ENCODE measurements around the gene NHSL2.
A peak's percentile ranks its signal among the peaks of the same experiment; 100 is the strongest.

NHSL2 gene

GRCh38 chrX:72129661-72130060 is 219.0 kb downstream of the NHSL2 start:
- peaks cover 30% of the 10 kb centered on the region for H3K27me3 ChIP-seq (ENCODE audit: insufficient read depth, insufficient read length)
- no peak overlapping the region for H3K4me3 ChIP-seq (ENCODE audit: insufficient read length, low read depth)

DNA sequence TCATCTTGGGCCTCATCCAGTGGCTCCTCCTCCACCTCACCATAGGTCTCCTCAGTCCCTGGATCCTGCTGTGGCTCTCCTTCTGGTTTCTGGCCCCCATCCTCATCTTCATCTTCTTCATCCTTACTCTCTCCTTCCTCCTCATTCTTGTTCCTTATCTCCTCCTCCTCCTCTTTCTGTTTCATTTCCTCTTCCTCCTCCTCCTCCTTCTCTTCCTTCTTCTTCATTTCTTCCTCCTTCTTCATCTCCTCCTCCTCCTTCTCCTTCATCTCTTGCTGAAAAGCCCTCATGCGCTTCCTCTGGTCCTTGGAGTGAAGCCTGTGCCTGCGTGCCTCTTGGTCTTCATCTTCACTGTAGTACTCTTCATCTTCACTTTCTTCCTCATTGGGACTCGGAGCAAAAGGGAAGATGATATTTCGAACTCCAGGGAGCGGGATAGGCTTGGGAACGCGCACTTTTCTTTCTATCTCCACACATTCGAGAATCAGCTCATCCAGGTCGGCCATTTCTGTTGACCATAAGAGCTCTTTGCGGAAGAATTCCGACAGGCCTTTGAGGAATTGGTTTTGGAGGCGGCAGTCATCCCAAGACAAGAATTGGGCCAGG is 219.6 kb downstream of the NHSL2 start:
- Histone ChIP-seq H3K4me1 (ENCODE audit: insufficient read depth, insufficient read length) (peaks cover 2% of the 10 kb centered on the region), H3K9ac (ENCODE audit: insufficient read length, low read depth) (no peak overlapping the region), H3K27me3 (ENCODE audit: insufficient read depth, insufficient read length) (peaks cover 30% of the 10 kb centered on the region), H3K36me3 (ENCODE audit: insufficient read depth, insufficient read length, low read length) (peaks cover 61% of the 10 kb centered on the region), H3K9me3 (ENCODE audit: insufficient read depth, low read length) (no peaks in the 10 kb centered on the region), H3K4me3 (ENCODE audit: insufficient read length, low read depth) (peak overlapping the region; percentile 18)
- TF ChIP-seq ZNF274 (IDR thresholded peaks at IDR 0.05; ENCODE audit: low read depth, low read length): no peak
- no peak for TF ChIP-seq SUZ12 (IDR thresholded peaks at IDR 0.05; ENCODE audit: extremely low read depth, insufficient read depth, insufficient read length)
- no peak for TF ChIP-seq YY1 (IDR thresholded peaks at IDR 0.05; ENCODE audit: insufficient read depth, insufficient read length)
- no peak for DNase-seq (ENCODE audit: low read depth, low spot score)

More at GRCh38 chrX:72129661-72130060, 219.0 kb downstream of the NHSL2 start:
- Histone ChIP-seq H3K4me1 (ENCODE audit: insufficient read depth, insufficient read length) (peaks cover 2% of the 10 kb centered on the region), H3K36me3 (ENCODE audit: insufficient read depth, insufficient read length, low read length) (peaks cover 56% of the 10 kb centered on the region), H3K9ac (ENCODE audit: insufficient read length, low read depth) (no peak overlapping the region), H3K9me3 (ENCODE audit: insufficient read depth, low read length) (no peaks in the 10 kb centered on the region)
- no peak for DNase-seq (ENCODE audit: low read depth, low spot score)
- no peak for TF ChIP-seq ZNF274 (IDR thresholded peaks at IDR 0.05; ENCODE audit: low read depth, low read length)
- TF ChIP-seq YY1 (IDR thresholded peaks at IDR 0.05; ENCODE audit: insufficient read depth, insufficient read length): no peak
- no peak for TF ChIP-seq SUZ12 (IDR thresholded peaks at IDR 0.05; ENCODE audit: extremely low read depth, insufficient read depth, insufficient read length)

DNA sequence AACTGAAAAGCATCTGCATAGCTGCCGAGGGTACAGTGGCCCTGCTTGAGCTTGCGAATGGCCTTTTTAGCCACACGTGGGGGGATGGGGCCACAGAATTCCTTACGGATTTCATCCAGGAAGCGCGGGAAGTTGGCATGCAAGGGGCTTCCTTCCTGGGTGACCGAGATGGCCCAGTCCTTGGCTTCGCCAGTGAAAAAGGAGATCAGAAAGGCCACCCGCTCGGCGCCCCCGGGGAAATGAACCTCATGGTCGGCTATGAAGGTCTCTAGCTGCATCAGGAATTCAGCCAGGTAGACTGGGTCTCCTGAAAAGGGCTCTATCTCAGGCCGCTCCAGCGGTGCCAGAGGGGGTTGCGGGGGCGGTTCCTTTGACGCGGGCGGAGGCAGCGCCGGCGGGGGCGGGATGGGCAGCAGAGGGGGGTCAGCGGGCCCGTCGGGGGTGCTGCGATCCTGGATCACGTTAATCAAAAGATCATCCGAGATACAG is 220.2 kb downstream of the NHSL2 start:
- H3K27me3 ChIP-seq (ENCODE audit: insufficient read depth, insufficient read length): peaks cover 30% of the 10 kb centered on the region
- DNase-seq (ENCODE audit: low read depth, low spot score): no peak
- H3K4me3 ChIP-seq (ENCODE audit: insufficient read length, low read depth): peak overlapping the region; percentile 55
- TF ChIP-seq ZNF274 (IDR thresholded peaks at IDR 0.05; ENCODE audit: low read depth, low read length) (no peak), SUZ12 (IDR thresholded peaks at IDR 0.05; ENCODE audit: extremely low read depth, insufficient read depth, insufficient read length) (no peak), YY1 (IDR thresholded peaks at IDR 0.05; ENCODE audit: insufficient read depth, insufficient read length) (no peak)
- peak overlapping the region; percentile 33 for H3K9ac ChIP-seq (ENCODE audit: insufficient read length, low read depth)
- peaks cover 2% of the 10 kb centered on the region for H3K4me1 ChIP-seq (ENCODE audit: insufficient read depth, insufficient read length)
- H3K9me3 ChIP-seq (ENCODE audit: insufficient read depth, low read length): no peaks in the 10 kb centered on the region
- peaks cover 63% of the 10 kb centered on the region for H3K36me3 ChIP-seq (ENCODE audit: insufficient read depth, insufficient read length, low read length)

- peak; percentile 54 for DNase-seq (ENCODE audit: low read depth, low spot score)
- Histone ChIP-seq H3K9me3 (ENCODE audit: insufficient read depth, low read length) (no peaks in the 10 kb centered on the region), H3K4me3 (ENCODE audit: insufficient read length, low read depth) (peak within 1 kb of the TSS; percentile 55), H3K27me3 (ENCODE audit: insufficient read depth, insufficient read length) (peaks cover 30% of the 10 kb centered on the region), H3K4me1 (ENCODE audit: insufficient read depth, insufficient read length) (peaks cover 2% of the 10 kb centered on the region), H3K36me3 (ENCODE audit: insufficient read depth, insufficient read length, low read length) (peaks cover 63% of the 10 kb centered on the region), H3K9ac (ENCODE audit: insufficient read length, low read depth) (peak within 1 kb of the TSS; percentile 33)
- TF ChIP-seq ZNF274 (IDR thresholded peaks at IDR 0.05; ENCODE audit: low read depth, low read length): no peak
- no peak for TF ChIP-seq SUZ12 (IDR thresholded peaks at IDR 0.05; ENCODE audit: extremely low read depth, insufficient read depth, insufficient read length)
- no peak for TF ChIP-seq YY1 (IDR thresholded peaks at IDR 0.05; ENCODE audit: insufficient read depth, insufficient read length)
These were observed 221.0 kb downstream of the NHSL2 start, which contains the start of gene RTL5 for GRCh38 chrX:72131317-72132294. Gene RTL5 (minus strand): TSS chrX:72131915.

DNA sequence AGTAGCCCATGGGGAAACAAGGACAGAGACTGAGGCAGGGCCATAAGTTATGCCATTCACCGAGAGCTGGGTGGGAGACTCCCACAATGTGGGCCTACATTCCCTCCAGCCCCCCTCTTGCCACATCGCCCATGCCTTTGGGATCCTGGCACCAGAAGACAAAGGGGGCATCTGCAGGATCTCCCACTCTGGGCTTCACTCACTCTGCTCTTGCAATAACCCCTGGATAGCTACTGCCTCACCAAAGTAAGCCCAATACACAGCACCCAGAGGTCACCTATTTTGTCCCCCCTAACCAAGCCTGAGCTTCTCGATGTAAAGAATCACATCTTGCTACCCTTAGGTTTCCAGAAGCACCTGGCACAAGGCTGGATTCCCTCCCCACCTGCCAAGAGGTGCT is 221.8 kb downstream of the NHSL2 start:
- TF ChIP-seq ZNF274 (IDR thresholded peaks at IDR 0.05; ENCODE audit: low read depth, low read length) (no peak), SUZ12 (IDR thresholded peaks at IDR 0.05; ENCODE audit: extremely low read depth, insufficient read depth, insufficient read length) (no peak), YY1 (IDR thresholded peaks at IDR 0.05; ENCODE audit: insufficient read depth, insufficient read length) (no peak)
- peak overlapping the region; percentile 55 for H3K4me3 ChIP-seq (ENCODE audit: insufficient read length, low read depth)

GRCh38 chrX:72133851-72134546 is 223.4 kb downstream of the NHSL2 start:
- H3K36me3 ChIP-seq (ENCODE audit: insufficient read depth, insufficient read length, low read length): peaks cover 65% of the 10 kb centered on the region
- no peak overlapping the region for H3K4me3 ChIP-seq (ENCODE audit: insufficient read length, low read depth)
- H3K27me3 ChIP-seq (ENCODE audit: insufficient read depth, insufficient read length): peaks cover 30% of the 10 kb centered on the region
- H3K9me3 ChIP-seq (ENCODE audit: insufficient read depth, low read length): no peaks in the 10 kb centered on the region
- no peak for DNase-seq (ENCODE audit: low read depth, low spot score)
- no peak for TF ChIP-seq YY1 (IDR thresholded peaks at IDR 0.05; ENCODE audit: insufficient read depth, insufficient read length)
- no peak for TF ChIP-seq ZNF274 (IDR thresholded peaks at IDR 0.05; ENCODE audit: low read depth, low read length)
- TF ChIP-seq SUZ12 (IDR thresholded peaks at IDR 0.05; ENCODE audit: extremely low read depth, insufficient read depth, insufficient read length): no peak
- H3K9ac ChIP-seq (ENCODE audit: insufficient read length, low read depth): no peak overlapping the region
- no peaks in the 10 kb centered on the region for H3K4me1 ChIP-seq (ENCODE audit: insufficient read depth, insufficient read length)

More for the DNA sequence above, 221.8 kb downstream of the NHSL2 start:
- peaks cover 30% of the 10 kb centered on the region for H3K27me3 ChIP-seq (ENCODE audit: insufficient read depth, insufficient read length)
- H3K9ac ChIP-seq (ENCODE audit: insufficient read length, low read depth): no peak overlapping the region
- DNase-seq (ENCODE audit: low read depth, low spot score): no peak
- H3K4me1 ChIP-seq (ENCODE audit: insufficient read depth, insufficient read length): no peaks in the 10 kb centered on the region
- peaks cover 63% of the 10 kb centered on the region for H3K36me3 ChIP-seq (ENCODE audit: insufficient read depth, insufficient read length, low read length)
- no peaks in the 10 kb centered on the region for H3K9me3 ChIP-seq (ENCODE audit: insufficient read depth, low read length)

All from NT2/D1 (cell line).